ENCODE results near the gene ANKRD44.

DNA sequence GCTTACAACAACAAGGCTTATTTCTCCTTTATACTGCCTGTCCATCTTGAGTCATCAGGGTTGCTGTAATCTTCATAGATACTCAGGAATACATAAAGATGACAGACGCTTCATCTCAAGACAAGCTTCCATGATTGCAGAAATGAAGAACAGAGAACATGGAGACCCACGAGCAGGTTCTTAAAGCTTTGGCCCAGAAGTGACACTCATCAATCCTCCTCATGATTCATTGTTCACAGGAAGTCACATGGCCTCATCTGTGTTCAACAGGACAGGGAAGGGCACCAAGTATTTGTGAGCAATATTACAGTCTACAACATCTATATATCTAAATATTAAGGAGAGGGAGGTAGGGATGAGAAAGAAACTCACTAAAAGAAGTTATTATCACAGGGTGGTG, 347.5 kb downstream of the ANKRD44 start:
- TF ChIP-seq CTCF (conservative IDR thresholded peaks at IDR 0.05 in 1 of 2, IDR thresholded peaks at IDR 0.05 in 1 of 2; ENCODE audit: extremely low read depth in 1 of 2, insufficient read depth in 1 of 2, low read depth in 1 of 2, low read length in 2 of 2) = no peak
- TF ChIP-seq EZH2 (IDR thresholded peaks at IDR 0.05; ENCODE audit: borderline replicate concordance, low read length) = no peak

Measured in mammary epithelial cell (primary cell).